ENCODE measurements around the gene PRICKLE4.
"Not testable (repeated sequence)": the region's sequence is repeated elsewhere in the genome, so short reads cannot be mapped to it uniquely, and the experiment has no call there.

The PRICKLE4 gene

GRCh38 chr6:41798901-41799558 lies 18.4 kb downstream of the PRICKLE4 start:
- DNase-seq (ENCODE audit: low spot score): no peak

- no peak for DNase-seq (ENCODE audit: low spot score)
Measured at GRCh38 chr6:41799559-41799911, 19.0 kb downstream of the PRICKLE4 start.

GRCh38 chr6:41801380-41801779 lies 20.8 kb downstream of the PRICKLE4 start:
- DNase-seq (ENCODE audit: low spot score): no peak

- no peak for DNase-seq (ENCODE audit: low spot score)
Measured at GRCh38 chr6:41805830-41806774, 25.5 kb downstream of the PRICKLE4 start.

GRCh38 chr6:41811095-41811494 lies 30.5 kb downstream of the PRICKLE4 start:
- DNase-seq (ENCODE audit: low spot score): no peak

GRCh38 chr6:41811946-41812345 lies 31.4 kb downstream of the PRICKLE4 start:
- not testable (repeated sequence) for DNase-seq (ENCODE audit: low spot score)

- DNase-seq (ENCODE audit: low spot score): no peak
Measured at GRCh38 chr6:41813469-41813868, 32.9 kb downstream of the PRICKLE4 start.

- DNase-seq (ENCODE audit: low spot score): no peak
Measured at GRCh38 chr6:41813956-41814355, 33.4 kb downstream of the PRICKLE4 start.

- no peak for DNase-seq (ENCODE audit: low spot score)
Measured at GRCh38 chr6:41814629-41815028, 34.0 kb downstream of the PRICKLE4 start.

GRCh38 chr6:41815587-41815986 lies 35.0 kb downstream of the PRICKLE4 start:
- DNase-seq (ENCODE audit: low spot score): no peak

- DNase-seq (ENCODE audit: low spot score): no peak
Measured at GRCh38 chr6:41818271-41819054, 37.9 kb downstream of the PRICKLE4 start.

- no peak for DNase-seq (ENCODE audit: low spot score)
Measured at GRCh38 chr6:41821266-41821665, 40.7 kb downstream of the PRICKLE4 start.

GRCh38 chr6:41822021-41822420 lies 41.4 kb downstream of the PRICKLE4 start:
- DNase-seq (ENCODE audit: low spot score): no peak

GRCh38 chr6:41823178-41823577 lies 42.6 kb downstream of the PRICKLE4 start:
- DNase-seq (ENCODE audit: low spot score): no peak

- DNase-seq (ENCODE audit: low spot score): no peak
Measured at GRCh38 chr6:41824571-41825569, 44.3 kb downstream of the PRICKLE4 start.

GRCh38 chr6:41826343-41827022 lies 45.9 kb downstream of the PRICKLE4 start:
- no peak for DNase-seq (ENCODE audit: low spot score)

- DNase-seq (ENCODE audit: low spot score): no peak
Measured at GRCh38 chr6:41832263-41832662, 51.7 kb downstream of the PRICKLE4 start.

GRCh38 chr6:41836022-41836659 lies 55.6 kb downstream of the PRICKLE4 start:
- DNase-seq (ENCODE audit: low spot score): no peak

GRCh38 chr6:41836660-41837052 lies 56.1 kb downstream of the PRICKLE4 start:
- no peak for DNase-seq (ENCODE audit: low spot score)

Measured in CD4-positive, alpha-beta T cell treated with Interleukin-2 at 100 ng/mL for 4 hours (primary cell).